Endothelial cell of umbilical vein (primary cell): Measurements from ENCODE around the gene WLS. TPM values are rescaled to one million over a fixed set of nuclear protein-coding genes. Genes with fewer than 3 reads are reported as not detected.

Experiments
- BruUV-seq: library from RNA; stranded (reverse); fragments of 400-500 nt; replicated peaks from 2 replicates; lab custom pipeline; 2021; lab: Mats Ljungman, UMichigan
- CTCF ChIA-PET: fragments of 300-600, 350-600 bp; sonication (Branson Sonifier 250); formaldehyde crosslinking; loops from one replicate; lab custom pipeline; 2021; ENCODE audit warnings: antibody characterized with exemption, inconsistent platforms; lab: Charles Lee
- POLR2A ChIA-PET: fragments of 300-600, 350-600 bp; sonication (Branson Sonifier 250); formaldehyde crosslinking; loops from one replicate; lab custom pipeline; 2021; ENCODE audit warnings: antibody characterized with exemption, inconsistent platforms; lab: Charles Lee
- DNase-seq: peaks from one replicate; pipeline ENCODE4 v3.0.0-alpha.2; 2011; ENCODE audit warnings: low read depth, low spot score
- FAIRE-seq: peaks from 2 replicates; lab custom pipeline; 2011; peaks lifted over from hg19 to GRCh38; lab: Jason Lieb, UNC
- H2AFZ ChIP-seq: 2 replicates; pipeline ENCODE4 v1.6.0; 2012; ENCODE audit warnings: low read depth, low read length, control low read depth, inconsistent platforms
- H3K27ac ChIP-seq: 2 replicates; pipeline ENCODE4 v1.5.1; 2011; ENCODE audit warnings: low read depth, mild to moderate bottlenecking, control low read depth, low read length, moderate library complexity; ENCODE audit not compliant: insufficient read depth
- H3K27me3 ChIP-seq, 2 experiments: 2 replicates each; pipeline versions ENCODE4 v1.6.0 to v1.6.1; 2011; ENCODE audit warnings: low read length in 2 of 2, mixed read lengths in 1 of 2; ENCODE audit not compliant: control insufficient read depth in 2 of 2, insufficient read depth in 2 of 2
- H3K36me3 ChIP-seq, 2 experiments: 2 replicates in 1 of 2; 3 replicates in 1 of 2; pipeline ENCODE4 v1.5.1; 2011; ENCODE audit warnings: low read length in 2 of 2, mild to moderate bottlenecking in 1 of 2, moderate library complexity in 1 of 2; ENCODE audit not compliant: control insufficient read depth in 2 of 2, insufficient read depth in 2 of 2; ENCODE audit errors: extremely low read depth in 1 of 2
- H3K4me1 ChIP-seq: 3 replicates; pipeline ENCODE4 v1.5.1; 2011; ENCODE audit warnings: mild to moderate bottlenecking, low read length; ENCODE audit not compliant: control insufficient read depth, insufficient read depth; ENCODE audit errors: extremely low read depth
- H3K4me2 ChIP-seq: 2 replicates; pipeline ENCODE4 v1.6.1; 2011; ENCODE audit warnings: low read length, control low read depth, mixed read lengths; ENCODE audit not compliant: insufficient read depth
- H3K4me3 ChIP-seq, 3 experiments: fragments of 200-600 bp in 1 of 3; sonication (generic), shearing (Covaris generic) in 1 of 3; replicated peaks in 1 of 3; 2 replicates each; pipeline ENCODE4 v1.5.1; 2011 to 2016; ENCODE audit warnings: control low read depth in 3 of 3, low read length in 3 of 3, mild to moderate bottlenecking in 2 of 3, inconsistent platforms in 1 of 3, low read depth in 1 of 3, moderate library complexity in 1 of 3; ENCODE audit not compliant: insufficient read depth in 1 of 3
- H3K79me2 ChIP-seq: 2 replicates; pipeline ENCODE4 v1.6.0; 2012; ENCODE audit warnings: low read length, inconsistent platforms; ENCODE audit not compliant: control insufficient read depth, insufficient read depth
- H3K9ac ChIP-seq: replicated peaks from 2 replicates; pipeline ENCODE3; 2011; ENCODE audit warnings: low read length, control low read depth; ENCODE audit not compliant: insufficient read depth; ENCODE audit errors: extremely low read depth
- H3K9me1 ChIP-seq: replicated peaks from 3 replicates; pipeline ENCODE4 v1.6.0; 2011; ENCODE audit warnings: mild to moderate bottlenecking, low read length; ENCODE audit not compliant: control insufficient read depth, insufficient read depth; ENCODE audit errors: extremely low read depth
- H3K9me3 ChIP-seq: replicated peaks from 2 replicates; pipeline ENCODE4 v1.5.1; 2012; ENCODE audit warnings: low read length, inconsistent platforms; ENCODE audit not compliant: control insufficient read depth, insufficient read depth
- H4K20me1 ChIP-seq: replicated peaks from 2 replicates; pipeline ENCODE3; 2011; ENCODE audit warnings: mild to moderate bottlenecking, low read length; ENCODE audit not compliant: control insufficient read depth, insufficient read depth; ENCODE audit errors: extremely low read depth
- CTCF ChIP-seq, 2 donors: IDR thresholded peaks; 1 replicate in 1 of 2; 2 replicates in 1 of 2; pipeline ENCODE4 v1.5.1; 2011; ENCODE audit warnings: low read length in 2 of 2, mild to moderate bottlenecking in 2 of 2, moderate library complexity in 2 of 2, control low read depth in 1 of 2, inconsistent platforms in 1 of 2, low read depth in 1 of 2; ENCODE audit not compliant: insufficient read depth in 1 of 2; ENCODE audit errors: extremely low read depth in 1 of 2
- EZH2 ChIP-seq: IDR thresholded peaks from 2 replicates; pipeline ENCODE4 v1.6.1; 2012; ENCODE audit warnings: borderline replicate concordance, low read depth, mild to moderate bottlenecking, moderate library complexity, low read length, inconsistent platforms; ENCODE audit not compliant: severe bottlenecking
- FOS ChIP-seq: IDR thresholded peaks from 2 replicates; pipeline ENCODE4 v1.6.1; 2011; ENCODE audit warnings: mild to moderate bottlenecking, low read length, moderate library complexity, borderline replicate concordance; ENCODE audit not compliant: insufficient read depth
- GATA2 ChIP-seq: IDR thresholded peaks from 2 replicates; pipeline ENCODE4 v1.7.0; 2011; ENCODE audit warnings: low read depth, mild to moderate bottlenecking, moderate library complexity, mixed read lengths, low read length; ENCODE audit not compliant: insufficient read length, insufficient read depth
- JUN ChIP-seq: IDR thresholded peaks from 2 replicates; pipeline ENCODE4 v1.6.1; 2011; ENCODE audit warnings: borderline replicate concordance, low read depth; ENCODE audit not compliant: insufficient read length, insufficient read depth
- MYC ChIP-seq: IDR thresholded peaks from one replicate; pipeline ENCODE4 v1.6.1; 2011; ENCODE audit warnings: mild to moderate bottlenecking, low read depth, low read length
- POLR2A ChIP-seq: IDR thresholded peaks from 2 replicates; pipeline ENCODE4 v1.6.1; 2012; ENCODE audit warnings: low read depth, mild to moderate bottlenecking, control low read depth, low read length
- POLR2AphosphoS5 ChIP-seq: IDR thresholded peaks from 2 replicates; pipeline ENCODE4 v1.6.1; 2012; ENCODE audit warnings: low read depth, mild to moderate bottlenecking, control low read depth, low read length, moderate library complexity; ENCODE audit not compliant: insufficient read depth
- dilution Hi-C: fragments of 300-500 bp; cut with MboI; formaldehyde crosslinking; loops from one replicate; pipeline ENCODE4 v1.15.0; 2019; ENCODE audit warnings: low sequenced_read_pairs; ENCODE audit not compliant: extremely low pct_ligation_motif_present
- intact Hi-C: fragments of 100-400 bp; cut with micrococcal nuclease; formaldehyde crosslinking; loops from one replicate; pipeline ENCODE4 v1.10.0; 2022
- polyA plus RNA-seq, 4 experiments: library from polyadenylated mRNA; depleted of rRNA in 3 of 4; stranded (reverse) in 3 of 4; unstranded in 1 of 4; fragments of >200 nt; gene quantifications; 2 replicates each; pipeline versions ENCODE4 v1.2.1 to v1.2.3, GENCODE V29; 2011 to 2012; ENCODE audit warnings: missing spikeins in 1 of 4
- total RNA-seq: library from RNA; stranded (reverse); gene quantifications from 2 replicates; pipeline ENCODE4 v1.2.3, GENCODE V29; 2021
- TF ChIP-seq, protein P1 (sequence below): IDR thresholded peaks from 2 replicates; pipeline ENCODE4 v1.6.1; 2011; ENCODE audit not compliant: insufficient read depth, insufficient read length

WLS gene
- total and polyA plus RNA-seq, 2 donors (not counting 3 experiments of a cell fraction or from before 2014, with no cell fraction given), result 121 to 199 TPM

DNA sequence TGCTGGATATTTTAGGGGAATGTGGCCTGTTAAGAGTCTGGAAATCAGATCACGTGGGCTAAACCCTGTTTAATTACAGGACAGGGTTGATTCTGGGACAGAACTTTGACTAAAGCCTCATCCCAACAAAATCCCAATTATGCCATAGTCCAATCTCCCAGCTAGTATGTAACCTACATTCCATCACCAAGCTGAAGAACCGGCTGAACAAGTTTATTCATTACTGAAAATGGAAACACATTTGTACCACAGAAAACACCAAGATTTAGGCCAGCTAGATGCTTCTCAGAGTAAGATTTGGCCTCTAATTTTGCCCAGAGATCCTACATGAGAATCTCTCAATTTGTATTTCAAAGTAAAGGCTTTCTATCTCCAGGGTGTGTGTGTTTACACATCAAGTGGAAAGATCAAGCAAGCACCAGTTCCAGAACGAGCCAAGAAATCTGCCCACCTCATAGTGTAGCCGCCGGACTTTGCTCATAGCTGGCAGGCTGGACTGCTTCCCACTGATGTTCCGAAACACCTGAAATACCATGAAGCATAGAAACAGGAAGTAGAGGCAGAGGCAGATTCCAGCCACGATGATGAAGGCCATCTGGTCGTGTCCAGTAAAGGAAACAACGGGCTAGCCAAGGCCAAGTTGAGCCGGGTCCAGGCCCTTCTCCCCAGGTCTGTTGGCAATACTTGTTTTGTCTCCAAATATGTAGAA is 86.8 kb downstream of the WLS start:
- TF ChIP-seq FOS (no peak), POLR2AphosphoS5 (no peak), MYC (no peak), CTCF (IDR thresholded peaks at IDR 0.05; ENCODE audit: extremely low read depth in 1 of 2, insufficient read depth in 1 of 2, low read depth in 1 of 2, low read length in 2 of 2) (no peak), GATA2 (no peak), POLR2A (no peak), EZH2 (no peak), JUN (no peak)
- TF ChIP-seq, protein P1, sequence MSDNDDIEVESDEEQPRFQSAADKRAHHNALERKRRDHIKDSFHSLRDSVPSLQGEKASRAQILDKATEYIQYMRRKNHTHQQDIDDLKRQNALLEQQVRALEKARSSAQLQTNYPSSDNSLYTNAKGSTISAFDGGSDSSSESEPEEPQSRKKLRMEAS, result no peak
- DNase-seq (no peak), FAIRE-seq (no peak)
- Histone ChIP-seq H3K9me1 (no peaks in the 10 kb centered on the region), H3K27me3 (no peaks in the 10 kb centered on the region), H2AFZ (no peak overlapping the region), H3K36me3 (peaks cover 34 to 55% of the 10 kb centered on the region in 2 experiments), H3K79me2 (no peaks in the 10 kb centered on the region), H3K9ac (no peak overlapping the region), H3K4me3 (no peak overlapping the region), H3K27ac (no peak overlapping the region), H3K4me2 (no peak overlapping the region), H4K20me1 (no peaks in the 10 kb centered on the region), H3K4me1 (no peaks in the 10 kb centered on the region), H3K9me3 (no peaks in the 10 kb centered on the region)
- BruUV-seq, result no TSS peak
- dilution Hi-C loops (loop anchor here (25.0 kb wide), 1 partner anchor 192 kb away; no protein-coding TSS in a partner anchor), intact Hi-C loops (no loop called here)
- CTCF ChIA-PET, result no interaction called here
- POLR2A ChIA-PET, result no interaction called here
